Gastroesophageal sphincter (tissue), 4 donors: ENCODE measurements around the gene HNRNPUL1. TPM values are rescaled to one million over a fixed set of nuclear protein-coding genes. Genes with fewer than 3 reads are reported as not detected.
A peak's percentile ranks its signal among the peaks of the same experiment; 100 is the strongest.

Experiments used
- ATAC-seq: fragments of 150-250 bp; one replicate; pipeline ENCODE4 v1.9.1; 2016; ENCODE audit warnings: mild to moderate bottlenecking, moderate library complexity
- H3K27ac ChIP-seq, 4 donors: fragments of 200-600 bp; sonication (generic) in 3 of 4; 1 replicate in 3 of 4; 2 replicates in 1 of 4; pipeline ENCODE4 v1.5.1; 2016 to 2019
- H3K27me3 ChIP-seq: fragments of 200-600 bp; sonication (generic); one replicate; pipeline ENCODE4 v1.5.1; 2019
- H3K36me3 ChIP-seq, 2 donors: fragments of 200-600 bp; sonication (generic); one replicate each; pipeline ENCODE4 v1.5.1; 2019; ENCODE audit warnings: control low read depth in 1 of 2
- H3K4me1 ChIP-seq, 3 donors: fragments of 200-600 bp; sonication (generic); 1 replicate in 2 of 3; 2 replicates in 1 of 3; pipeline ENCODE4 v1.5.1; 2016 to 2019; ENCODE audit warnings: control low read depth in 2 of 3
- H3K4me3 ChIP-seq, 2 donors: fragments of 200-600 bp; sonication (generic); one replicate each; pipeline ENCODE4 v1.5.1; 2019; ENCODE audit warnings: mild to moderate bottlenecking in 1 of 2, moderate library complexity in 1 of 2
- H3K9me3 ChIP-seq, 3 donors: fragments of 200-600 bp; sonication (generic); one replicate each; pipeline ENCODE4 v1.5.1; 2017 to 2019; ENCODE audit warnings: control low read depth in 2 of 3
- CTCF ChIP-seq, 4 experiments: fragments of 200-600 bp in 2 of 4; fragments of 450-650 bp in 2 of 4; sonication (generic) in 1 of 4; IDR thresholded peaks; one replicate each; pipeline ENCODE4 v1.5.1; 2017 to 2019; ENCODE audit warnings: antibody characterized with exemption in 4 of 4, mild to moderate bottlenecking in 2 of 4, moderate library complexity in 2 of 4
- EP300 ChIP-seq: sonication (generic); formaldehyde crosslinking; IDR thresholded peaks from one replicate; pipeline ENCODE4 v1.6.1; 2017; ENCODE audit warnings: antibody characterized with exemption, mild to moderate bottlenecking
- POLR2A ChIP-seq, 2 donors: fragments of 450-650 bp; IDR thresholded peaks; one replicate each; pipeline ENCODE4 v1.6.1; 2017; ENCODE audit warnings: antibody characterized with exemption in 2 of 2, mild to moderate bottlenecking in 2 of 2, moderate library complexity in 1 of 2
- POLR2AphosphoS5 ChIP-seq: sonication (generic); formaldehyde crosslinking; IDR thresholded peaks from one replicate; pipeline ENCODE4 v1.6.1; 2017; ENCODE audit warnings: antibody characterized with exemption
- WGBS, 2 donors: methylation state at CpG; one replicate each; pipeline ENCODE4 v1.1.5; 2018; ENCODE audit warnings: low coverage in 1 of 2; 5-methylcytosine and 5-hydroxymethylcytosine counted together
- total RNA-seq, 4 donors: library from RNA; depleted of rRNA; stranded (reverse); fragments of >200 nt; gene quantifications; one replicate each; pipeline ENCODE4 v1.1.0, GENCODE V29; 2016

HNRNPUL1 gene
- total RNA-seq, 4 donors from 2014 or later = 142 to 204 (median 160) TPM

GRCh38 chr19:41219924-41220567 is 44.1 kb upstream of the HNRNPUL1 start:
- TF ChIP-seq POLR2AphosphoS5 = peak; percentile 69
- no peak for TF ChIP-seq EP300

GRCh38 chr19:41220811-41221210 is 43.4 kb upstream of the HNRNPUL1 start:
- Histone ChIP-seq H3K27me3 (no peaks in the 10 kb centered on the region), H3K36me3 (peaks cover 0 to 24% of the 10 kb centered on the region in 2 donors), H3K9me3 (no peaks in the 10 kb centered on the region), H3K27ac (peak overlapping the region; percentile 86 to 99 (median 93)), H3K4me1 (peaks cover 0 to 69% (median 24%) of the 10 kb centered on the region in 3 donors), H3K4me3 (peak overlapping the region; percentile 57 to 68)
- ATAC-seq = no peak
- TF ChIP-seq CTCF (IDR thresholded peaks at IDR 0.05) (no peak), POLR2A (IDR thresholded peaks at IDR 0.05) (no peak), EP300 (no peak), POLR2AphosphoS5 (no peak)
- WGBS, 2 donors = 29 to 40% methylated on average over 4 to 6 of the region's 9 CpGs

More at GRCh38 chr19:41219924-41220567, 44.1 kb upstream of the HNRNPUL1 start:
- H3K27ac ChIP-seq = peak overlapping the region; percentile 86 to 99 (median 93)
- H3K4me3 ChIP-seq = peak overlapping the region; percentile 57 to 68
- H3K9me3 ChIP-seq = no peaks in the 10 kb centered on the region
- peak; percentile 26 for ATAC-seq
- H3K36me3 ChIP-seq = peaks cover 0 to 24% of the 10 kb centered on the region in 2 donors
- H3K27me3 ChIP-seq = no peaks in the 10 kb centered on the region
- peaks cover 0 to 61% (median 19%) of the 10 kb centered on the region in 3 donors for H3K4me1 ChIP-seq
- WGBS, 2 donors = 0 to 15% methylated on average over 2 of the region's 16 CpGs

DNA sequence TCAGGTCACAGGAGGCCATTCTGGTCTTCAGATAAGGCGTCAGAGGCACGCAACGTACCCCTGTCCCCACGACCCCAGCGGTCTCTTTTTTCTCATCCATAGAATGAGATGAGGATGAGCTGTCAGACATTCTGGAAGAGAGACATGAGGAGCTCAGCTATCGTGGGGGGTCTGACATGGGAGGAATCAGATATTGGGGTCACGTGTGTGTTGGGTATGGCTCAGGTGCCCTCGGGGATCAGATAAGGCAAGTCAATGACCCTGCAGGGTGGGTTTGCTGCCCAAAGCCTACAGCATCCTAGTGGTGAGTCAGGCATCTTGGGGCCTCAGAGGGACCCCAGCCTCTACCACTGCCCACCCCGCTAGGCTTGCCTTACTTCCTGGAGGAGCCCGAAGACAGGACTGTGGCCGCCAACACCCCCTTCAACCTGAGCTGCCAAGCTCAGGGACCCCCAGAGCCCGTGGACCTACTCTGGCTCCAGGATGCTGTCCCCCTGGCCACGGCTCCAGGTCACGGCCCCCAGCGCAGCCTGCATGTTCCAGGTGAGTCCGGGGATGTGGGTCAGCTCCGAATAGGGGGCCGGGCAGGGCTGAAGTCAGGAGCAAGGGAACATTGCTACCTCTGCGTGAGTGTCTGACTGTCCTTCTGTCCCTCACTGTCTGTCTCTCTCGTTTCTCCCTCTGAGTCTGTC is 42.5 kb upstream of the HNRNPUL1 start:
- ATAC-seq = no peak
- H3K4me3 ChIP-seq = peak overlapping the region in 1 of 2 donors; percentile 68
- H3K9me3 ChIP-seq = no peaks in the 10 kb centered on the region
- H3K4me1 ChIP-seq = peaks cover 0 to 77% (median 25%) of the 10 kb centered on the region in 3 donors
- no peak for TF ChIP-seq POLR2AphosphoS5
- no peak for TF ChIP-seq EP300
- TF ChIP-seq CTCF (IDR thresholded peaks at IDR 0.05) = no peak
- no peak for TF ChIP-seq POLR2A (IDR thresholded peaks at IDR 0.05)
- no peaks in the 10 kb centered on the region for H3K27me3 ChIP-seq
- peaks cover 0 to 24% of the 10 kb centered on the region in 2 donors for H3K36me3 ChIP-seq
- peak overlapping the region in 3 of 4 donors; percentile 93 to 99 (median 93) for H3K27ac ChIP-seq
- 89 to 91% methylated on average over 5 to 8 of the region's 20 CpGs for WGBS, 2 donors

- ATAC-seq = no peak
- H3K27me3 ChIP-seq = no peaks in the 10 kb centered on the region
- no peaks in the 10 kb centered on the region for H3K9me3 ChIP-seq
- H3K36me3 ChIP-seq = peaks cover 0 to 24% of the 10 kb centered on the region in 2 donors
- peaks cover 0 to 83% (median 30%) of the 10 kb centered on the region in 3 donors for H3K4me1 ChIP-seq
- H3K27ac ChIP-seq = peak overlapping the region in 3 of 4 donors; percentile 93 to 99 (median 93)
- TF ChIP-seq POLR2AphosphoS5 (no peak), CTCF (IDR thresholded peaks at IDR 0.05) (no peak), EP300 (no peak), POLR2A (IDR thresholded peaks at IDR 0.05) (no peak)
- 85 to 93% methylated on average over 4 to 5 of the region's 10 CpGs for WGBS, 2 donors
- no peak overlapping the region for H3K4me3 ChIP-seq
Observed at GRCh38 chr19:41222240-41222639, 41.9 kb upstream of the HNRNPUL1 start.

DNA sequence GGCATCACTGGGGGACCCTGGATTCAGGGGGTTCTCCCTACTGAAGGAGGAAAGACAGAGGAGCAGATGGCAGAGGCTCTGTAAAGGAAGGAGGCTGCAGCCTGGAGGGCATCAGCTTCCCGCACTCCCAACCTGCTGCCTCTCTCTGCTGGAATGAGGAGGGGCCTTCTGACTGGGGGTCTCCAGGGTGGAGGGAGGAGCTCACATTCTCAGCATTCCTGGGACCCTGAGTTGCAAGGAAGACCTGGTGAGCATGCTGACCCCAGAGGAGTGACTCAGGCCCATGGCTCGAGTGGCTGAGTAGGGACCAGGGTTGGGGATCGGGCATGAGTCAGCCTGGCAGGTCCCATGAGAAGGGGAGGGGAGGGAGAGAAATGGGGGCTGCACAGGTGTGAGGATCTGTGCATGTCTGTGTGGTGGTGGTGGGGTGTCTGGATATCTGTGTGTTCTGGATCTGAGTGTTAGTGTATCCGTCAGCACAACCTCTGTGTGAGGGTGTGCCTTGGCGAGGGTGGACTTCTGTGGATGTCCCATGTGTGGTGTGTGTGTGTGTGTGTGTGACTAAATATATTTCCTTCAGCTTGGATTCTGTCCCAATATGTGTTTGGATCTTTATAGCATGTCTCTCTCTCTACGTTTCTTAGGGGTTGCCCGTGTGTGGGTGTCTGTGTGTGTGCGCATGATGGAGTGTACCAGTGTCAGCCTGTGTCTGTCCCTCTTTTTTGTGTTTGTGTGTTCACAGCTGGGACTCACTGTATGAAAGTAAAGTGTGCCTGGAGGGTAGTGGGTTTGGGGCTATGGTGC is 40.5 kb upstream of the HNRNPUL1 start:
- peaks cover 0 to 77% (median 30%) of the 10 kb centered on the region in 3 donors for H3K4me1 ChIP-seq
- ATAC-seq = no peak
- H3K27me3 ChIP-seq = no peaks in the 10 kb centered on the region
- peak overlapping the region in 3 of 4 donors; percentile 93 to 94 (median 93) for H3K27ac ChIP-seq
- TF ChIP-seq EP300 = no peak
- H3K36me3 ChIP-seq = peaks cover 0 to 24% of the 10 kb centered on the region in 2 donors
- WGBS, 2 donors = 13 to 33% methylated on average over 3 to 6 of the region's 8 CpGs
- no peak overlapping the region for H3K4me3 ChIP-seq
- no peaks in the 10 kb centered on the region for H3K9me3 ChIP-seq
